Smooth muscle cell of the brain vasculature (primary cell): ENCODE data around the gene C5orf15.

Source experiments
- DNase-seq: peaks from one replicate; pipeline ENCODE4 v3.0.0-alpha.2; 2012; ENCODE audit warnings: low read depth, low spot score

C5orf15 gene

GRCh38 chr5:133968204-133968980 is at the start of gene C5orf15:
C5orf15 (minus strand) TSS chr5:133968625; CDS start chr5:133968584, 41 bp downstream.
- peak; percentile 94 for DNase-seq

GRCh38 chr5:134008266-134008749 is 39.9 kb upstream of the C5orf15 start:
- DNase-seq, result no peak

GRCh38 chr5:134007581-134008265 is 39.3 kb upstream of the C5orf15 start:
- no peak for DNase-seq

DNA sequence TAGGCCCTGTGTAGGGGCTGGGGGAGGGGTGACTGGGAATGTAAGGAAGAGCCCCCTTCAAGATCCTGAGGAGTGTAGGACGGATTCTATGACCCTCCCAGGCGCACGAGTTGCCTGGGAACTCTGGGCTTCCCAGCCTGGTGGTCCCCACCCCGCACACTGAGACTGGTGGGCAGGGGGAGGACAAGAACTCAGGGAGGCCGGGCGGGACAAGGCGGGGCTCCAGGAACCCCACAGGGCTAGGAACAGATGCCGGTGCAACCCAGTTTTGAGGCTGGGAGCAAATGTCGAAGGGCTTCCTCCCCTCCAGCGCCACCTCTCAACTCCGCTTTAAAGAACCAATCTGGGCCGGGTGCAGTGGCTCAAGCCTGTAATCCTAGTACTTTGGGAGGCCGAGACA is 37.7 kb upstream of the C5orf15 start:
- DNase-seq, result no peak

DNA sequence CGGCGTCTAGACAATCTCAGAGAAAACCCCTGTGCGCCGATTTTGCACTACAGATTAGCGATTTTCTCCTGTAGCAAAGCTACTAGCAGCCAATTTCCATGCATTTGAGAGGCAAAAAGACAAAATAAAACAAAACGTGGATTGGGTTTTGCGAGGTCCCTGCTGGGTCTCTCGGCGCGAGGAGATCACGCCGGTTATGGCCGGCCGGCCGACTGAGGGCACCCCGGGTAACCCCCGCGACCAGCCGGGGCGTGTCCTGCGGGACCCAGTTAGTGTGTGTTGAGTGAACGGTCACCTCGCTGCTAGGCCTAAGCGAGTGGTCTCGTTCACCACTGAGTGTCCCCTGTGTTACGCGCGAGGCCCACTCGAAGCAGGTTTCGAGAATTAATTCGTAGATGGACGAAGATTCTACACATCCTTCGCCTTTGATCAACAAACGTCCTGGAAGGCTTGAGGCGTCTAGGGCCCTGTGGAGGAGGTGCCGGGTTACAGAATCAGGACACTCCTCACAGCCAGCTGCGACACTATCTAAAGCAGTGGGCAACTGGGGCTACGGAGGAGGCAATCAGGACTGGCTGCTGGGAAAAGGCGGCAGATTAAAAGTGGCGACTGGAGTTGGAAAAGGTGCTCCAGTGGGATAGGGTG is 37.1 kb upstream of the C5orf15 start:
- DNase-seq, result no peak

DNA sequence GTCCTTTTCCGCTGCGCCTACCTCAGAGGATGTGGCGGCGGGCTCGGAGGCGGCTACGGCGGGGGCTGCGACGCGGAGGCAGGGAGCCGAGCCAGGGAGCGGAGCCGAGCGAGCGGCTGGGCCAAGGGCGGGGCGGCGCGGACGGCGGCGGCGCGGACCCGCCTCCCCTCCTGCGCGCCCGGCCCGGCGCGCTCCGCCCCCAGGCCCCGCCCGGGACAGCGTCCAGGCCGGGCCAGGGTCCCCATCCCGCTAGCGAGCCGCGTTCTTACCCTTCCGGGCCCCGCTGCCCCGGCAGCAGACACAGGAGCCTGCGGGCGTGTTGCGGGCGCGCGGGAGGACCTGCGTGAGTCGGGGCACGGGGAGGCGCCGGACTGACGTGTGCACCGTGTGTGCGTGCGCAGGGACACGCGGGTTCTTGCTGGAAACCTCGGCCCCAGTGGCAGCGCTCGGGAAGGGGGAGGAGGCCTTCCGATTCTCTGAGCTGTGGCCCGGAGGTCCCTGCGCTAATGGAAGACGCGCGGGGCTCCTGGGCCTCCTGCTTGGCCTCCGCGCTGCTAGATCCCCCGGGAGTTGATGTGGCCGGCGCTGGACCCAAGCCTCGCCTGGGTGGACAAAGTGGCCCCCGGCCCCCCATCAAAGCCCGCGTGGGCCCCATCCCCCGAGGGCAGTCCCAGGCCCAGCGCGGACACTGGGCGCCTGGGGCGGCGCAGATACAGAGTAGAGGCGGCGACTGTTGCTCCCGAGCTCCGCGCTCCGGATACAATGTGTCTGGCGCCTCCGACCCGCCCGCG is 36.4 kb upstream of the C5orf15 start, which contains the start of gene VDAC1:
Gene VDAC1 (minus strand): TSS at position 350 of the 791 bp plus-strand sequence. CDS start 11,963 bp downstream, outside the sequence.
- no peak for DNase-seq

GRCh38 chr5:134003817-134004625 is 35.6 kb upstream of the C5orf15 start:
- no peak for DNase-seq

GRCh38 chr5:134003064-134003816 is 34.8 kb upstream of the C5orf15 start:
- DNase-seq, result no peak

DNA sequence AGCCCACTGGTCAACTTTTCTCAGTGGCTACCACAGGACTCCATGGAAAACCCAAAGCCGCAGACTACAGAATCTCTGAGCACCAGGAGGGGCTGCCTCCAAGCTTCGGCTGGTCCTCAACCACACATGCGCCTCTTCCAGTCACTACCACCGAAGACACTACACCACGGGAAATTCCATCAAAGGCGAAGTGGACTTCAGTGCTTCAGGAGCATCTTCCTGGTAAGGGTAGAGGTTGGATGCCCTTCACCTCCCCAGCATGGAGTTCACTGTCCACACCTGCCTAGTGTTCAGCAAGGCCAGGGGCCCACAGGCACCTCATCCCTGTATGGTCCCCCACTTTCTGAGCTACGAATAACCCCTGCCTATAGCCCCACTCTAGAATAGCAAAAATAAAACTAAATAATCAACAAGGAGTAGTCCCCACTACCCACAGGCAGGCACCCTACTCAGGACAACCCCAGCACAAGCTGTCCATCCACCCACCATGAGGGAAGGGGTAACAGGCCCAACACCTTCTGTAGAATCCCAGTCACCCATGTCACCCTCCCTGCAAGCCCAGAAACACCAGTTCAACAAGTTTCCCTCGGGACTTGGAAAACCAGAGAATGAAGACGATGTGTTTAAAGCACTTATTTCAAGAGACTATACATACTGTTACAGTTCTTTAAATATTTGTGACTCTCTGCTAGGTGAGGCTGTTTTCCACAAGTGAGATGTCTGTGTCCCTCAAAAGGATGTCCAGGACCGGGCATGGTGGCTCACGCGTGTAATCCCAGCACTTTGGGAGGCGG is 33.7 kb upstream of the C5orf15 start:
- DNase-seq, result no peak

DNA sequence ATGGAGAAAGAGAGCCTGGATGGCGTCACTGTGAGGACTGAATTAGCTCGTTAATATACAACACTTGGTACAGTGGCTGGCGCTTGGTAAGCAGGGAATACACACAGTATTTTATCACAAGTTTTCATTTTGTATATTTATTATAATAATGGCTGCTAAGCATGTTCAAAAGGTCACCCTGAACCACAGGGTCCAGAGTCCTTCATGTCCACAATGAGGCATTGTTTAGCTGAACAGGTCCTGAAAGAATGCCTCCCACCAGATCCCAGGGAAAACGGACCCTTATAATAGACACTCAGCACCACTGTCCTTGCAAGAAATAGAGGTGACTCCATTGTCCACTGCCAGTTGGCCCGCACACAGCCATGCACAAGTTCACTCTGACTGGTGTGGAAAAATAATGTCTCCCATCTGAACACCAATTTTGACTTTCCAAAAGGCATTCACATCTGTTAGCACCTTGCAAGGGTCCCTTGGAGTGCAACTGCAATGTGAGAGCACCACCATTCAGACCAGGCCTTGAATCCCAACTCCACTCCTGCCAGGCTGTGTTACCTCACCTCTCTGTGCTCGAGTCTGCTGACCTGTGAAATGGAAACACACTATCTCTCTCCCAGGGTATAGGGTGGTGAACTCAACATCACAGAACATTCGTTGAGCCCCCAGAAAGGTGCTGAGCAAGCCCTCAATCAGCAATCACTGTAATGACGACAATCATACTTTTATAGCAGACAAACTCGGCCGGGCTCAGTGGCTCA is 32.5 kb upstream of the C5orf15 start:
- no peak for DNase-seq

DNA sequence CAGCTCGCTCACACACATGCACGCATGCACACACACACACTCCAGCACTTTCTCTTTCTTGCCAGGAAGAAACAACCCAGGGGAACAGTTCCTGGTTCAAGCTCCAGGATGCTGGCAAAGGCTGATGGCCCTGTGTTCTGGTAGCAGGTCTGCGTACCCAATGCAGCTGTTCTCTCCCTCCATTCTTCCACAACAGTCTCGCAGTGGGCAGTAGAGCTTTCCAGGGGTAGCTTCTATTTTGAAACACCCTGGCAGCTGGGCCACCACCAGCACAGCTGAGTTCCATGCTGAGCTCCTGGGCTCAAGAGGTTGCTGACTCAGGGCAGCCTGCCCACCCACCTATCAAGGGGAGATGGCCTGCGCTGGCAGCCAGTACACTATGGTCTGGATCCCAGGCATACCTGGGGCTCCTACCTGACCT is 31.7 kb upstream of the C5orf15 start:
- DNase-seq, result no peak

GRCh38 chr5:133998807-133999206 is 30.4 kb upstream of the C5orf15 start:
- DNase-seq, result no peak

DNA sequence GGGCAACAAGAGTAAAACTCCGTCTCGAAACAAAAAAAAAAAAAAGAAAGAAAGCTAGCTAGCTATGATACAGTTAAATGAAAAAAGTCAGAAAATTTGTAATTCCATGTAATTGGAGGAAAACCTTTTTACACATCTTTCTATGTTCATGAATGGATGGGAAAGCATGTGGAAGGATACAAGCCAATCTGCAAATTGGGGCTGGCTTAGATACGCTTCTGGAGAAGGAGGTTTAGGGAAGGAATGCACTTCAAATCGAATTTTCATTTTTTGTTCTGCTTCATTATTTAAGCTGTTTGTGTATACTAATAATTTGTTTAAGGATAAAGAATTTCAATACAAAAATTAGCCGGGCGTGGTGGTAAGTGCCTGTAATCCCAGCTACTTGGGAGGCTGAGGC is 29.6 kb upstream of the C5orf15 start:
- no peak for DNase-seq

- DNase-seq, result no peak
Measured at GRCh38 chr5:133996683-133997252, 28.3 kb upstream of the C5orf15 start.

DNA sequence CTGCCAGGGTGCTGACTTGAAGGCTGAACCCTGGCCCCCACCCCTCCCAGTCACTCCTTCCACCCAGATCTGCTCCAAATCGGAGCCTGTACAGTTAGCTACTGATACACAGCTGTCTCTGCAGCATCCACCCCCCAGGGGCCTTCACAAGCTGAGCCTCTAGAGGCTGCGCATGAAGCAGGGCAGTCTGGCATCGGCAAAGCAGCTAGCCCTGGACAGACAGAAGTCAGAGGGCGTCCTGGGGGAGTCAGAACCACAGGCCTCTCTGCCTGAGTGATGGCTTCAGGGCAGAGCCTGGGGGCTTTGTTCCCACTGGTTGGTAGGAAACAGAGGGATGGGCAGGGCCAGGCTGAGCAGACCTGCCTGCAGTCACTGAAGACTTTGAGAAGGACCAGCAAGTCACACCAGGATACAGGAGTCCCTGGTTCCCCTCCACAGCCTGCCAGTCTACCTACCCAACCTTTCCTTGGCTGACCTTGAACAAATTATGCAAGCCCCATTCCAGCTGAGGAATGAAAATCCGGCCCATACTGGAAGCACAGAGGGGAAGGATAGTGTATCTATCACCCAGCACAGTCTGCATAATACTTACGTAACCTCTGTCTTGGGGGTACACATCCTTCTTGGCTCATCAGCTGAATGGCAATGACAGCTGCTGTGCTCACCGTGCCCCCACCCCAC is 27.6 kb upstream of the C5orf15 start:
- DNase-seq, result no peak

- no peak for DNase-seq
Measured at GRCh38 chr5:133995341-133995740, 26.9 kb upstream of the C5orf15 start.

DNA sequence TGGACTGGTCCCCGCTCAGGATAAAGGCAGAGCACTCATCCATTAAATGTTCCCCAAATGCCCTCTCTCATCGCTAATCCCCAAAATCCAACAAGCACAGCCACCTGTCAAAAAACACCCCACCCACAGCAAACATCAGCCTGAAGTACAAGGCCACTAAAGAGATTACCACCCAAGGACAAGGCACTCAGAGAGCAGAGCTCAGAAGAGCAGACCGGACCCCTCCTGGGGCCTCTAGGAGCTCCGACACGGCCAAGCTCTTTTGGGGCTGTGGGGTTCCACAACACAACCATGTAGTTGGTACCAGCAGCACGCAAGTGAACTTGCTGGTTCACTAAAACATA is 26.5 kb upstream of the C5orf15 start:
- DNase-seq, result no peak
